Measurements from ENCODE around the gene FGGY.

The FGGY gene

GRCh38 chr1:59379371-59379728, 82.5 kb downstream of the FGGY start:
- no peak overlapping the region for H3K4me3 ChIP-seq (ENCODE audit: low read length)
- TF ChIP-seq, protein P1, sequence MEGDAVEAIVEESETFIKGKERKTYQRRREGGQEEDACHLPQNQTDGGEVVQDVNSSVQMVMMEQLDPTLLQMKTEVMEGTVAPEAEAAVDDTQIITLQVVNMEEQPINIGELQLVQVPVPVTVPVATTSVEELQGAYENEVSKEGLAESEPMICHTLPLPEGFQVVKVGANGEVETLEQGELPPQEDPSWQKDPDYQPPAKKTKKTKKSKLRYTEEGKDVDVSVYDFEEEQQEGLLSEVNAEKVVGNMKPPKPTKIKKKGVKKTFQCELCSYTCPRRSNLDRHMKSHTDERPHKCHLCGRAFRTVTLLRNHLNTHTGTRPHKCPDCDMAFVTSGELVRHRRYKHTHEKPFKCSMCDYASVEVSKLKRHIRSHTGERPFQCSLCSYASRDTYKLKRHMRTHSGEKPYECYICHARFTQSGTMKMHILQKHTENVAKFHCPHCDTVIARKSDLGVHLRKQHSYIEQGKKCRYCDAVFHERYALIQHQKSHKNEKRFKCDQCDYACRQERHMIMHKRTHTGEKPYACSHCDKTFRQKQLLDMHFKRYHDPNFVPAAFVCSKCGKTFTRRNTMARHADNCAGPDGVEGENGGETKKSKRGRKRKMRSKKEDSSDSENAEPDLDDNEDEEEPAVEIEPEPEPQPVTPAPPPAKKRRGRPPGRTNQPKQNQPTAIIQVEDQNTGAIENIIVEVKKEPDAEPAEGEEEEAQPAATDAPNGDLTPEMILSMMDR (conservative IDR thresholded peaks at IDR 0.05; ENCODE audit: low read depth, low read length), result no peak
- no peak for DNase-seq (ENCODE audit: low read depth)

DNA sequence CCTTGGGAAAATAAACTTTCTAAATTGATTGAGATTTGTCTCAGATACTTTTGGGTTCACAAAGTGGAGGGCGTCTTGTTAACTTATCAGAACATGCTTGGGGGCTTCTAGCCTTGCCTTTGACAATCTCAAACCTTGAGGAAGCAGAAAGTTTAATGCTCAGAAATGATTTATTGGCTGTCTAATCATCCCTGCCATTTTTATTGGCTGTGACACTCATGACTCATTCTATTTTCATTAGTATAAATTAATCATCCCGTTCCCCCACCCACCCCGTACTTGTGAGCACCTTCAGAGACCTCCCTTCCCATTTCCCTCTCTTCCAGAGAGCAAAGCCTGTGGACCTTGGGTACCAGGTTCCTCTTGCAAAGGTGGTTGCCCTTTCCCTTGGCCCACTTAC, 87.1 kb downstream of the FGGY start:
- DNase-seq (ENCODE audit: low read depth), result no peak
- H3K4me3 ChIP-seq (ENCODE audit: low read length), result no peak overlapping the region
- TF ChIP-seq, protein P1 (conservative IDR thresholded peaks at IDR 0.05; ENCODE audit: low read depth, low read length), result no peak

DNA sequence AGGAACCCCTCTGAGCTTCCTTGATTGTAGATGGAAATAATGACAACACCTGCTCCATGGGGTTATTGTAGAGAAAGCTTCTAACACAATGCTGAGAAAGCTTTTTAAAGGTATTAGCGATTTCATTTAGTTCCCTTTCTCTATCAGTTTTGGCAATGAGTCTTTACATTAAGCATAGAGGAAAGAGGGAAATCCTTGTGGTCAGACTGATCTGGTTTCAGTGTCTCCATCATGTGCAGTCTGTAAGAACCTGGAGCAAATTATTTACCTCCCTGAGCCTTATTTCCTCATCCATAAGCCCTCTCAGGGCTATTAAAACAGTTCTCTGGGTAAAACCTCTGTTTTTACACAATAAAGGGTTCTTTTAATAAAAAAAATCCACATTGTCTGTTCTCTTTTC, 87.5 kb downstream of the FGGY start:
- TF ChIP-seq, protein P1 (conservative IDR thresholded peaks at IDR 0.05; ENCODE audit: low read depth, low read length), result no peak
- no peak overlapping the region for H3K4me3 ChIP-seq (ENCODE audit: low read length)
- DNase-seq (ENCODE audit: low read depth), result no peak

DNA sequence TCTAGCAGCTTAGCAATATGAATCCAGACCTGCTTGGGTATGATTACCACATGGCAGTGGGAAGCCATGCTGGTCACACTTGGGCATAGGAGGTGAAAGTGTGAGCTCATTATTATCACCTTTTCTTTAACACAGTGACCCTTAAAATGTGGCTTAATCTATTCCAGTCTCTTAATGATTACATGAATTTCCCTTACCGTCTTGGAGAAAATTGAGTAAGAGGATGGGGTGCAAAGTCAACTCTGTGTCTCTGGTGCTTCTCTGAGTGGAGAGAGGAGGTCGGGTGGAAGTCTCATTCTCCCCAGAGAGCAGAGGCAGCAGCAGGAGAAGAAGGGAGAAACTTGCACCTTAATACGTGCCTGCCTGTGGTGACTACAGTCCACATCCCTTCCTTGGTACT, 91.3 kb downstream of the FGGY start:
- H3K4me3 ChIP-seq (ENCODE audit: low read length), result no peak overlapping the region
- TF ChIP-seq, protein P1 (conservative IDR thresholded peaks at IDR 0.05; ENCODE audit: low read depth, low read length), result no peak
- no peak for DNase-seq (ENCODE audit: low read depth)

- no peak overlapping the region for H3K4me3 ChIP-seq (ENCODE audit: low read length)
- TF ChIP-seq, protein P1 (conservative IDR thresholded peaks at IDR 0.05; ENCODE audit: low read depth, low read length), result no peak
- no peak for DNase-seq (ENCODE audit: low read depth)
These were observed 93.0 kb downstream of the FGGY start for GRCh38 chr1:59389847-59390246.

- no peak for DNase-seq (ENCODE audit: low read depth)
- no peak overlapping the region for H3K4me3 ChIP-seq (ENCODE audit: low read length)
- TF ChIP-seq, protein P1 (conservative IDR thresholded peaks at IDR 0.05; ENCODE audit: low read depth, low read length), result no peak
These were observed 93.4 kb downstream of the FGGY start for GRCh38 chr1:59390307-59390706.

DNA sequence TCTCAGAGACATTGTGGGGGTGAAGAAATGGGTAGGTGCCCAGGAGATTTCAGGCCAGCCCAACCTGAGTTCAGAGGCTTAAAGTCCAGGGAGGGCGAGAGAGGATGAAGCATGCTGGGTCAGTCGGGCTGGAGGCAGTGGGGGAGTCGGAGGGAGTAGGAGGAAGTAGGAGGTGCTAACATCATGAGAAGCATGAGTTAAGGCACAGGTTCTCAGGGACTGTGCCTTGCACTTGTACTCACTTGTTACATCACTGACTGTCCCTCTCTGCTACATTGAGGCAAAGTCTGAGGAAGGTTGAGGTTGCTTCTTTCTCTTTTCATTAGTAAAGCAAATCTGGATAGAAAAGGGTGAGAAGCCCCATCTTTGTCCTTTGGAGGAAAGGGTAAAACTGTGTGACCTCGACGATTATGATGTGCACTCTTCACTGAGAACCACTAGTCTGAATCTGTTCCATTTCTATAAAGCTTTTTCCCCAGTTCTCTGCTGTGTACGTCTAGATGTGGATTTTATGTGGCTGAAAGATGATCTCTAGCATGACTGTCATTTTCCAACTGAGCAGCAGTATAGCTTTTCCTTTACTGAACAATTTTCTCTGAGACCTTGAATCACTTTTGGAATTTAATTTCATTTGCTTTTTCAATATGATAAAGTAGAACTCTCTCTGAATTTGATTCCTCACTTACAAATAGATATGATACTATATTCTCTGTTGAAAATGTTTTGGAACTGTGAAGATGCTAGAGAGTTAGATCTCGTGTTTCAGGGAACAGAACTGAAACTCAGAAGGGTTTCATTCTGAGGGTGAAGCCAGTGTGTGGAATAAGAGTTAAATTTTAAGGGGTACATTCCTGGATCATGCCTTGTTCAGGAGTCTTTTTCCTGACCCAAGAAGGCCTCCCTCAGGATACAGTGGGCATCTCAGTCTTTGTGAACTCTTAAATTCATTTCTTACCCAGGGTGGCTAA, 94.6 kb downstream of the FGGY start:
- no peak overlapping the region for H3K4me3 ChIP-seq (ENCODE audit: low read length)
- no peak for DNase-seq (ENCODE audit: low read depth)
- TF ChIP-seq, protein P1 (conservative IDR thresholded peaks at IDR 0.05; ENCODE audit: low read depth, low read length), result no peak

Measured in retinal pigment epithelial cell (primary cell).